B cell (primary cell): ENCODE measurements around the gene WIPI1. TPM values are rescaled to one million over a fixed set of nuclear protein-coding genes. Genes with fewer than 3 reads are reported as not detected.

ENCODE experiments used
- ATAC-seq: fragments of 200-7000 bp; cut with Tn5 transposase; one replicate; pipeline ENCODE4 v1.10.0; 2021; ENCODE audit warnings: low read depth, mild to moderate bottlenecking, moderate number of reproducible peaks, moderate library complexity
- CTCF ChIA-PET: fragments of 350-600 bp; sonication (Branson Sonifier 250); formaldehyde crosslinking; loops from one replicate; lab custom pipeline; 2021; ENCODE audit warnings: antibody characterized with exemption, inconsistent platforms; lab: Charles Lee
- POLR2A ChIA-PET: fragments of 350-600 bp; sonication (Branson Sonifier 250); formaldehyde crosslinking; loops from one replicate; lab custom pipeline; 2021; ENCODE audit warnings: antibody characterized with exemption; lab: Charles Lee
- DNase-seq: peaks from one replicate; pipeline ENCODE4 v3.0.0; 2013
- H2AFZ ChIP-seq: 2 replicates; pipeline ENCODE4 v1.6.1; 2012; ENCODE audit warnings: mild to moderate bottlenecking, low read depth, low read length; ENCODE audit not compliant: insufficient read depth, poor library complexity, severe bottlenecking
- H3K27ac ChIP-seq, 2 donors: 1 replicate in 1 of 2; 2 replicates in 1 of 2; pipeline ENCODE4 v1.5.1; 2012 to 2013; ENCODE audit warnings: low read length in 2 of 2, mild to moderate bottlenecking in 2 of 2, moderate library complexity in 1 of 2
- H3K27me3 ChIP-seq, 4 experiments: fragments of 200-600 bp in 1 of 4; sonication (generic) in 1 of 4; replicated peaks in 1 of 4; 1 replicate in 2 of 4; 2 replicates in 2 of 4; pipeline versions ENCODE4 v1.6.1 to v1.7.0; 2013 to 2016; ENCODE audit warnings: low read length in 3 of 4, mild to moderate bottlenecking in 2 of 4, mixed read lengths in 1 of 4, moderate library complexity in 1 of 4; ENCODE audit not compliant: insufficient read depth in 4 of 4, control insufficient read depth in 3 of 4; ENCODE audit errors: control extremely low read depth in 1 of 4
- H3K36me3 ChIP-seq, 2 experiments: replicated peaks in 1 of 2; 1 replicate in 1 of 2; 2 replicates in 1 of 2; pipeline versions ENCODE4 v1.6.1 to v1.7.1; 2013; ENCODE audit warnings: low read length in 1 of 2; ENCODE audit not compliant: insufficient read depth in 2 of 2, control insufficient read depth in 1 of 2; ENCODE audit errors: control extremely low read depth in 1 of 2, extremely low read depth in 1 of 2
- H3K4me1 ChIP-seq, 2 donors: fragments of 200-600 bp in 1 of 2; sonication (generic) in 1 of 2; 1 replicate in 1 of 2; 2 replicates in 1 of 2; pipeline versions ENCODE4 v1.5.1 to v1.6.1; 2013 to 2017; ENCODE audit warnings: low read length in 2 of 2; ENCODE audit not compliant: control insufficient read depth in 2 of 2, insufficient read depth in 2 of 2
- H3K4me2 ChIP-seq: replicated peaks from 2 replicates; pipeline ENCODE3; 2012; ENCODE audit warnings: mild to moderate bottlenecking, low read depth, low read length; ENCODE audit not compliant: poor library complexity, severe bottlenecking
- H3K4me3 ChIP-seq, 5 experiments: fragments of 200-600 bp in 1 of 5; sonication (generic) in 1 of 5; 1 replicate in 3 of 5; 2 replicates in 2 of 5; pipeline versions ENCODE4 v1.5.1 to v1.7.0; 2011 to 2016; ENCODE audit warnings: low read length in 4 of 5, mild to moderate bottlenecking in 4 of 5, low read depth in 2 of 5, control low read depth in 1 of 5, moderate library complexity in 1 of 5; ENCODE audit not compliant: insufficient read depth in 1 of 5; ENCODE audit errors: control extremely low read depth in 1 of 5, extremely low read depth in 1 of 5
- H3K79me2 ChIP-seq: fragments of 200-600 bp; sonication (generic); one replicate; pipeline ENCODE4 v1.6.0; 2016; ENCODE audit warnings: low read length; ENCODE audit not compliant: control insufficient read depth, insufficient read depth
- H3K9ac ChIP-seq: fragments of 200-600 bp; sonication (generic); 2 replicates; pipeline ENCODE4 v1.6.1; 2017; ENCODE audit warnings: mild to moderate bottlenecking, low read length, moderate library complexity
- H3K9me3 ChIP-seq, 3 donors: one replicate each; pipeline versions ENCODE4 v1.6.1 to v1.7.1; 2013; ENCODE audit warnings: low read length in 2 of 3; ENCODE audit not compliant: control insufficient read depth in 2 of 3, insufficient read depth in 1 of 3; ENCODE audit errors: control extremely low read depth in 1 of 3
- H4K20me1 ChIP-seq: 2 replicates; pipeline ENCODE4 v1.6.0; 2012; ENCODE audit warnings: mild to moderate bottlenecking, low read length; ENCODE audit not compliant: insufficient read depth, control insufficient read depth, poor library complexity, severe bottlenecking
- H3K27ac Mint-ChIP-seq: one replicate; pipeline ENCODE4 v1.8.0; 2021; ENCODE audit warnings: mixed read lengths
- H3K27me3 Mint-ChIP-seq: one replicate; pipeline ENCODE4 v1.8.0; 2021; ENCODE audit warnings: mixed read lengths
- H3K4me1 Mint-ChIP-seq: one replicate; pipeline ENCODE4 v1.8.0; 2021; ENCODE audit warnings: mixed read lengths
- H3K4me3 Mint-ChIP-seq: one replicate; pipeline ENCODE4 v1.8.0; 2021; ENCODE audit warnings: mixed read lengths
- H3K9me3 Mint-ChIP-seq: one replicate; pipeline ENCODE4 v1.8.0; 2022; ENCODE audit warnings: mixed read lengths; ENCODE audit not compliant: insufficient read depth
- EZH2 ChIP-seq: IDR thresholded peaks from 2 replicates; pipeline ENCODE4 v1.6.1; 2012; ENCODE audit warnings: borderline replicate concordance, low read depth, mild to moderate bottlenecking, moderate library complexity, low read length; ENCODE audit not compliant: insufficient read depth, poor library complexity, severe bottlenecking
- WGBS: methylation state at CpG from one replicate; pipeline ENCODE4 v1.1.5; 2013; ENCODE audit warnings: missing lambda C conversion rate; ENCODE audit not compliant: insufficient coverage; 5-methylcytosine and 5-hydroxymethylcytosine counted together
- intact Hi-C: fragments of 100-400 bp; cut with micrococcal nuclease; formaldehyde crosslinking; loops from one replicate; pipeline ENCODE4 v1.10.0; 2022
- polyA plus RNA-seq: library from polyadenylated mRNA; depleted of rRNA; stranded (reverse); fragments of >200 nt; gene quantifications from 2 replicates; pipeline ENCODE4 v1.2.3, GENCODE V29; 2012
- total RNA-seq, 2 donors: library from RNA; stranded (reverse); fragments of 120-200 nt in 1 of 2; gene quantifications; 1 replicate in 1 of 2; 2 replicates in 1 of 2; pipeline versions ENCODE4 v1.2.3 to v1.2.4, GENCODE V29; 2013 to 2022
- TF ChIP-seq, protein P1 (sequence below): fragments of 200-600 bp; IDR thresholded peaks from one replicate; pipeline ENCODE4 v1.8.0; 2022; ENCODE audit warnings: antibody characterized with exemption, mild to moderate bottlenecking

Gene WIPI1
- total and polyA plus RNA-seq, 2 donors (not counting 1 experiment from before 2014, with no cell fraction given): 6.0 to 14.7 TPM

GRCh38 chr17:68433211-68433610, 24.1 kb downstream of the WIPI1 start:
- 100% methylated on average over 4 of the region's 9 CpGs for WGBS
- no peaks in the 10 kb centered on the region for H3K9me3 Mint-ChIP-seq
- CTCF ChIA-PET: interaction anchor here (1.0 to 7.6 kb wide), 6 partner anchors 18 to 260 kb away, joined by 3 to 43 read pairs (median 6); partner anchors contain the start of gene AMZ2

More at GRCh38 chr17:68433211-68433610, 24.1 kb downstream of the WIPI1 start:
- Histone ChIP-seq H3K4me1 (peaks cover 20 to 22% of the 10 kb centered on the region in 2 donors), H3K9ac (no peak overlapping the region), H3K4me2 (no peak overlapping the region), H3K36me3 (peaks cover 0 to 3% of the 10 kb centered on the region in 2 experiments), H3K79me2 (no peaks in the 10 kb centered on the region), H3K4me3 (no peak overlapping the region), H3K9me3 (no peaks in the 10 kb centered on the region), H2AFZ (no peak overlapping the region), H3K27ac (no peak overlapping the region), H4K20me1 (no peaks in the 10 kb centered on the region), H3K27me3 (no peaks in the 10 kb centered on the region)
- H3K27me3 Mint-ChIP-seq: no peaks in the 10 kb centered on the region
- ATAC-seq: no peak
- H3K27ac Mint-ChIP-seq: no peak overlapping the region
- intact Hi-C loops: loop anchor here (10.0 kb wide), 1 partner anchor 138 kb away; the partner anchor contains the start of genes ARSG and SLC16A6
- H3K4me3 Mint-ChIP-seq: no peak overlapping the region
- POLR2A ChIA-PET: no interaction called here
- peaks cover 25% of the 10 kb centered on the region for H3K4me1 Mint-ChIP-seq
- TF ChIP-seq, protein P1, sequence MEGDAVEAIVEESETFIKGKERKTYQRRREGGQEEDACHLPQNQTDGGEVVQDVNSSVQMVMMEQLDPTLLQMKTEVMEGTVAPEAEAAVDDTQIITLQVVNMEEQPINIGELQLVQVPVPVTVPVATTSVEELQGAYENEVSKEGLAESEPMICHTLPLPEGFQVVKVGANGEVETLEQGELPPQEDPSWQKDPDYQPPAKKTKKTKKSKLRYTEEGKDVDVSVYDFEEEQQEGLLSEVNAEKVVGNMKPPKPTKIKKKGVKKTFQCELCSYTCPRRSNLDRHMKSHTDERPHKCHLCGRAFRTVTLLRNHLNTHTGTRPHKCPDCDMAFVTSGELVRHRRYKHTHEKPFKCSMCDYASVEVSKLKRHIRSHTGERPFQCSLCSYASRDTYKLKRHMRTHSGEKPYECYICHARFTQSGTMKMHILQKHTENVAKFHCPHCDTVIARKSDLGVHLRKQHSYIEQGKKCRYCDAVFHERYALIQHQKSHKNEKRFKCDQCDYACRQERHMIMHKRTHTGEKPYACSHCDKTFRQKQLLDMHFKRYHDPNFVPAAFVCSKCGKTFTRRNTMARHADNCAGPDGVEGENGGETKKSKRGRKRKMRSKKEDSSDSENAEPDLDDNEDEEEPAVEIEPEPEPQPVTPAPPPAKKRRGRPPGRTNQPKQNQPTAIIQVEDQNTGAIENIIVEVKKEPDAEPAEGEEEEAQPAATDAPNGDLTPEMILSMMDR: no peak
- TF ChIP-seq EZH2: no peak
- DNase-seq: no peak
